Chondrocyte (in vitro differentiated cells): ENCODE results near the gene IFFO2. TPM values are rescaled to one million over a fixed set of nuclear protein-coding genes. Genes with fewer than 3 reads are reported as not detected.
A peak's percentile ranks its signal among the peaks of the same experiment; 100 is the strongest.

Experiments used
- DNase-seq: peaks from one replicate; pipeline ENCODE4 v3.0.0; 2021; ENCODE audit warnings: mixed read lengths, low spot score
- H3K27ac Mint-ChIP-seq: one replicate; pipeline ENCODE4 v1.8.0; 2021; ENCODE audit warnings: mild to moderate bottlenecking, moderate library complexity, mixed read lengths; ENCODE audit not compliant: unreplicated experiment
- H3K27me3 Mint-ChIP-seq: 2 replicates; pipeline ENCODE4 v1.8.0; 2021; ENCODE audit warnings: low read depth, mixed read lengths
- H3K36me3 Mint-ChIP-seq: 2 replicates; pipeline ENCODE4 v1.8.0; 2021; ENCODE audit warnings: low read depth, mixed read lengths
- H3K4me1 Mint-ChIP-seq: 2 replicates; pipeline ENCODE4 v1.8.0; 2021; ENCODE audit warnings: low read depth, mild to moderate bottlenecking, mixed read lengths
- H3K4me3 Mint-ChIP-seq: one replicate; pipeline ENCODE4 v1.8.0; 2021; ENCODE audit warnings: mild to moderate bottlenecking, moderate library complexity, mixed read lengths; ENCODE audit not compliant: unreplicated experiment
- H3K9me3 Mint-ChIP-seq: 2 replicates; pipeline ENCODE4 v1.8.0; 2021; ENCODE audit warnings: low read depth, mixed read lengths
- long read RNA-seq: library from polyadenylated mRNA; stranded (forward); transcript quantifications from one replicate; pipeline ENCODE4 v2.0.0, GENCODE V29; 2021
- total RNA-seq: library from RNA; stranded (reverse); gene quantifications from 3 replicates; pipeline ENCODE4 v1.2.1, GENCODE V29; 2021
- TF ChIP-seq, protein P1 (sequence below): fragments of 200-600 bp; sonication (generic); IDR thresholded peaks from 2 replicates; pipeline ENCODE4 v1.5.0; 2021; ENCODE audit warnings: antibody characterized with exemption, mild to moderate bottlenecking, moderate library complexity

Gene IFFO2
- 13.9 to 18.9 TPM (median 18.8 TPM) in 3 replicates for total RNA-seq
- long read RNA-seq, full-length matches to known transcripts, result 3 of 3 reads
- long read RNA-seq, partial matches to known transcripts, result 0 of 3 reads
- long read RNA-seq, other reads (novel, unspliced or antisense), result 0 of 3 reads

DNA sequence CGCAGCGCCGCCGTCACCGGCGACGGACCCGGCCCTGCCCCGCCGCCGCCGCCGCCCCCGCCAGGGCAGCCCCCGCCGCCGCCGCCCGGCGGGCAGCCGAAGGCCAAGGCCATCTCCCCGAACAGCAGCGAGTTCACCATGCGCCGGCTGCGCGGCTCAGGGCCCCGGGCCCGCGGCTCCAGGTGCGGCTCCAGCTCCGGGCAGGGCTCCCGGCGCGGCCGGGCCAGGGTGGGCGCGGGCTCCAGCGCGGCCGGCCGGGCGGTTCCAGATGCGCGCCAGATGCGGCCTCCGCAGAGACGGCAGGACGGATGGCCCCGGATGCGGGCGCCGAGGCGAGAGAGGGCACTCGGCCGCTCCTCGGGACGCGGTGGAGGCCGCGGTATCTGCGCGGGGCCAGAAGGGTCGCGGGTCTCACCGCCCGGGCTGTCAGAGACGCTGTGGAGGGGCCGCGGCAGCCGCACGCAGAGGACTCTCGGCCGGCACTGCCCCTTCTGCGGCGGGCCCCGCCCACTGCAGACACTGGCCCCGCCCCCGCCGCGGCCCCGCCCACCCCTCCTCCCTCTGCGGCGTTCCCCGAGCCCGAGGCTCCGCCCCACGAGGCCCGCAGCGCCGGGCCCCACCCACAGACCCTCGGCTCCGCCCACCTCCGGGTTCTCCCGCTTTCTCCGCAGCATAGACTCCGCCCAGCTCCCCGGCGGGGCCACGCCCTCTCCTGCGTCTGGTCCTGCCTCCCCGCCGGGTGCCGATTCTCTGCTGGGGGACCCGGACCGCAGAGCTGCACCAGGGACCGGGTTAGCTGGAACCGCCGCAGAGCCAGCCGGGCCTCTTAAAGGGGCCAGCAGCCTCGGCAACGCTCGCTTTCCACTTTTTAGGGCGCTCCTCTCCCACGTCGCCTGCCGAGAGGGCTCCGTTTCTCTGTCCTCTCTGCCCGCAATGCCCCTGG lies at the start of gene IFFO2:
Gene IFFO2 (minus strand): TSS at position 484 of the 943 bp plus-strand sequence. CDS start 344 bp downstream, at position 140.
- no peaks in the 10 kb centered on the region for H3K36me3 Mint-ChIP-seq
- DNase-seq, result peak; percentile 99
- H3K4me1 Mint-ChIP-seq, result peaks cover 45% of the 10 kb centered on the region
- H3K4me3 Mint-ChIP-seq, result peak within 1 kb of the TSS; percentile 83
- H3K27ac Mint-ChIP-seq, result peak within 1 kb of the TSS; percentile 61
- H3K9me3 Mint-ChIP-seq, result no peaks in the 10 kb centered on the region
- peaks cover 3% of the 10 kb centered on the region for H3K27me3 Mint-ChIP-seq
- TF ChIP-seq, protein P1, sequence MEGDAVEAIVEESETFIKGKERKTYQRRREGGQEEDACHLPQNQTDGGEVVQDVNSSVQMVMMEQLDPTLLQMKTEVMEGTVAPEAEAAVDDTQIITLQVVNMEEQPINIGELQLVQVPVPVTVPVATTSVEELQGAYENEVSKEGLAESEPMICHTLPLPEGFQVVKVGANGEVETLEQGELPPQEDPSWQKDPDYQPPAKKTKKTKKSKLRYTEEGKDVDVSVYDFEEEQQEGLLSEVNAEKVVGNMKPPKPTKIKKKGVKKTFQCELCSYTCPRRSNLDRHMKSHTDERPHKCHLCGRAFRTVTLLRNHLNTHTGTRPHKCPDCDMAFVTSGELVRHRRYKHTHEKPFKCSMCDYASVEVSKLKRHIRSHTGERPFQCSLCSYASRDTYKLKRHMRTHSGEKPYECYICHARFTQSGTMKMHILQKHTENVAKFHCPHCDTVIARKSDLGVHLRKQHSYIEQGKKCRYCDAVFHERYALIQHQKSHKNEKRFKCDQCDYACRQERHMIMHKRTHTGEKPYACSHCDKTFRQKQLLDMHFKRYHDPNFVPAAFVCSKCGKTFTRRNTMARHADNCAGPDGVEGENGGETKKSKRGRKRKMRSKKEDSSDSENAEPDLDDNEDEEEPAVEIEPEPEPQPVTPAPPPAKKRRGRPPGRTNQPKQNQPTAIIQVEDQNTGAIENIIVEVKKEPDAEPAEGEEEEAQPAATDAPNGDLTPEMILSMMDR, result no peak

DNA sequence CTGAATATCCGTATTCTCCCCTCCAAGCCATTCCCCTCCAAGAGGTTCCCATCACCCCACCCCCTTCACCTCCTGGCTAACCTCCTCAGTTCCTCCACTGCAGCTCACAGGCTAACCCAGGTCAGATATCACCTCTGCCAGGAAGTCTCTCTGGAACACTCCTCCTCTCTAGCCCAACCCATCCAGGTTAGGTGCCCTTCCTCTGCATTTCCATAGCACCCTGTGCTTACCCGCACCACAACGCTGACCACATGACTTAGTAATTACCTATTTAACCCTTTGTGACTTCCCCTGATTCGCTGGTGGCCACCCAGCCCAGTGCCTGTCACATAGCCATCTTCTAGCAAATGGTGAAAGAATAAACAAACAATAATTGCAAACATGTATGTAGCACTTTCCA lies 49.5 kb upstream of the IFFO2 start:
- DNase-seq, result no peak
- Mint-ChIP-seq H3K4me3 (no peak overlapping the region), H3K27ac (no peak overlapping the region), H3K27me3 (peaks cover 3% of the 10 kb centered on the region), H3K36me3 (peaks cover 4% of the 10 kb centered on the region), H3K4me1 (peaks cover 18% of the 10 kb centered on the region), H3K9me3 (peaks cover 17% of the 10 kb centered on the region)
- TF ChIP-seq, protein P1, result no peak

DNA sequence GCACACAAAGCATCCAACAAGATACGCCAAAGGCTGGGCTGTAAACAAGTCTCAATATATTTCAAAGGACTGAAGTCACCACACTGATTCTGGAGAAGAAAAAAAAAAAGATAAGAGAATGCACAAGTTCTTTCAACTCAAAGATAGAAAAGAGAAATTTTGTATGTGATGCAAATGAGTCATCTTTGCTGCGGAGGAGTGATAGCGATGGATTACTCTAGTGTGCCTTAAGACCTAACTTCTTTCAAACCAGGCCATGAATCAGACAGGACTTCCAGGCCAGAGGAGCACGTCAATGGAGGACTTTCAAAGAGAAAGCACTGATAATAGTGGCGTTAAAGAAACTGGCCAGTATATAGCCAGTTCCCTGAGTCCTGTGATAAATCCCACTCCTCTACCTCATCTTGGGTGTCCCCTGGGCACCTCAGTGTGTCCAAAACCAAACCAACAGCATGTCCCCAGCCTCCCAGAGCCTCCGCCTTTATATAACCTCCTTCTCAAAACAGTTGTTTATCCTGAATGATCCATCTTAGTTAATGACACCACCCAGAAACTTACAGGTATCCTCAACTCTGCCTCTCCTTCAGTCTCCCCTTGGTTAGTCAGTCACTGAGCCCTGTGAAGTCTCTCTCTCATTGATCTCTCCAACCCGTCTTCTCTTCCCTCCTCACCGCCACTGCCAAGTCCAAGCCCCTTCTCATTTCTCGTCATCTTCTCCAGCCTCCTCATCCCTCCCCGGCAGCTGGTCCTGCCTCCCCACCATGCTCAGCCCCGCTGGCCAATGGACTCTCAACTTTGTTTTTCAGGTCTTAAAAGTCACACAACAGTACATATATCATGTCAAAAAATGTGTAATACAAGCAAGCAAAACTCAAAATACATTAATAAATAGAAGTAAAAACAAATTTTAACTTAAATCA lies 47.2 kb upstream of the IFFO2 start:
- TF ChIP-seq, protein P1, result no peak

DNA sequence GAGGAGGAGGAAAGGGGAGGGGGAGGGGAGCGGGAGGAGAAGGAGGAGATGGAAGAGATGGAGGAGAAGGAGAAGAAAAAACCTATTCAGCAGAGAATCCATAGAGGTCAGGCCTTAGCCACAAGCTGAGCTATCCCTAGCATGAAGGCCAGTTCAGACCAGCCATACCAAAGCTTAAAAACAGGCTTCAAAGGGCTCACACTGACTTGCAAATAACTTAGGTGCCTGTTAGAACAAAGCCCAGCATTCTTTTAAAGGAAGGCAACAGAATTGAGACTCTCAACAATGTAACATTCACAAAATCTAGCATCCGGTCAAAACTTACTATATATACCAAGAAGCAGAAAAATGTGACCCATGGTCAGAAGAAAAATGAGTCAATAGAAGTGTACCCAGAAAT lies 43.6 kb upstream of the IFFO2 start:
- Mint-ChIP-seq H3K4me1 (peaks cover 21% of the 10 kb centered on the region), H3K36me3 (peaks cover 7% of the 10 kb centered on the region), H3K27ac (peak overlapping the region; percentile 50), H3K9me3 (peaks cover 24% of the 10 kb centered on the region), H3K27me3 (peaks cover 3% of the 10 kb centered on the region), H3K4me3 (no peak overlapping the region)
- DNase-seq, result no peak
- TF ChIP-seq, protein P1, result no peak

More for the DNA sequence above, 47.2 kb upstream of the IFFO2 start:
- H3K36me3 Mint-ChIP-seq, result peaks cover 7% of the 10 kb centered on the region
- peaks cover 18% of the 10 kb centered on the region for H3K4me1 Mint-ChIP-seq
- peaks cover 24% of the 10 kb centered on the region for H3K9me3 Mint-ChIP-seq
- DNase-seq, result no peak
- H3K4me3 Mint-ChIP-seq, result no peak overlapping the region
- H3K27me3 Mint-ChIP-seq, result peaks cover 3% of the 10 kb centered on the region
- no peak overlapping the region for H3K27ac Mint-ChIP-seq
